GM11168 (cell line): ENCODE measurements around the gene CCNY.

Experiments
- in situ Hi-C: fragments of 300-500 bp; cut with MboI; formaldehyde crosslinking; loops from one replicate; pipeline ENCODE4 v1.12.0; 2022; ENCODE audit warnings: low sequenced_read_pairs; ENCODE audit not compliant: unreplicated experiment

CCNY gene

GRCh38 chr10:35379226-35380137 is 43.2 kb downstream of the CCNY start:
- in situ Hi-C loops: no loop called here

GRCh38 chr10:35382096-35382495 is 45.8 kb downstream of the CCNY start:
- in situ Hi-C loops: no loop called here

GRCh38 chr10:35384265-35384868 is 48.1 kb downstream of the CCNY start:
- in situ Hi-C loops: no loop called here

- in situ Hi-C loops: no loop called here
These were observed 50.4 kb downstream of the CCNY start for GRCh38 chr10:35386594-35387174.

GRCh38 chr10:35387768-35388167 is 51.5 kb downstream of the CCNY start:
- in situ Hi-C loops: no loop called here

- in situ Hi-C loops: no loop called here
These were observed 51.9 kb downstream of the CCNY start for GRCh38 chr10:35388197-35388596.

- in situ Hi-C loops: no loop called here
These were observed 52.4 kb downstream of the CCNY start for GRCh38 chr10:35388682-35389081.

- in situ Hi-C loops: no loop called here
These were observed 54.0 kb downstream of the CCNY start for GRCh38 chr10:35390161-35390840.

- in situ Hi-C loops: no loop called here
These were observed 54.5 kb downstream of the CCNY start for GRCh38 chr10:35390843-35391152.

GRCh38 chr10:35391153-35391953 is 55.0 kb downstream of the CCNY start:
- in situ Hi-C loops: no loop called here

- in situ Hi-C loops: no loop called here
These were observed 55.6 kb downstream of the CCNY start for GRCh38 chr10:35391954-35392262.

- in situ Hi-C loops: no loop called here
These were observed 56.3 kb downstream of the CCNY start for GRCh38 chr10:35392482-35393228.

GRCh38 chr10:35394411-35394851 is 58.1 kb downstream of the CCNY start:
- in situ Hi-C loops: no loop called here

- in situ Hi-C loops: no loop called here
These were observed 58.6 kb downstream of the CCNY start for GRCh38 chr10:35394934-35395333.

- in situ Hi-C loops: no loop called here
These were observed 60.5 kb downstream of the CCNY start for GRCh38 chr10:35396560-35397434.

GRCh38 chr10:35397953-35398352 is 61.6 kb downstream of the CCNY start:
- in situ Hi-C loops: no loop called here

GRCh38 chr10:35398355-35398754 is 62.0 kb downstream of the CCNY start:
- in situ Hi-C loops: no loop called here

GRCh38 chr10:35398908-35399307 is 62.6 kb downstream of the CCNY start:
- in situ Hi-C loops: no loop called here
